Naive thymus-derived CD4-positive, alpha-beta T cell (primary cell): ENCODE data around the gene NTF3. TPM values are rescaled to one million over a fixed set of nuclear protein-coding genes. Genes with fewer than 3 reads are reported as not detected.
"Not testable (repeated sequence)": the region's sequence is repeated elsewhere in the genome, so short reads cannot be mapped to it uniquely, and the experiment has no call there.

Source experiments
- ATAC-seq: fragments of 150-1000 bp; cut with Tn5 transposase; 2 replicates; pipeline ENCODE4 v1.10.0; 2021; ENCODE audit warnings: mild to moderate bottlenecking, moderate library complexity
- CTCF ChIA-PET: fragments of 350-600 bp; sonication (Branson Sonifier 250); formaldehyde crosslinking; loops from one replicate; lab custom pipeline; 2021; ENCODE audit warnings: antibody characterized with exemption; lab: Charles Lee
- POLR2A ChIA-PET: fragments of 350-600 bp; sonication (Branson Sonifier 250); formaldehyde crosslinking; loops from one replicate; lab custom pipeline; 2021; ENCODE audit warnings: antibody characterized with exemption, inconsistent platforms; lab: Charles Lee
- DNase-seq, 9 donors: peaks; one replicate each; pipeline versions ENCODE4 v3.0.0 to v3.0.0-alpha.2; 2020 to 2022; ENCODE audit warnings: mixed read lengths in 1 of 9
- H3K27ac ChIP-seq: one replicate; pipeline ENCODE4 v1.7.0; 2013; ENCODE audit warnings: mild to moderate bottlenecking, low read depth, low read length, moderate library complexity
- H3K27me3 ChIP-seq, 2 donors: one replicate each; pipeline ENCODE4 v1.7.0; 2013; ENCODE audit warnings: low read length in 2 of 2, mild to moderate bottlenecking in 2 of 2, moderate library complexity in 2 of 2; ENCODE audit not compliant: control insufficient read depth in 2 of 2, insufficient read depth in 2 of 2
- H3K36me3 ChIP-seq, 3 experiments: 1 replicate in 2 of 3; 2 replicates in 1 of 3; pipeline ENCODE4 v1.7.0; 2013; ENCODE audit warnings: low read length in 3 of 3, mild to moderate bottlenecking in 3 of 3, moderate library complexity in 1 of 3; ENCODE audit not compliant: insufficient read depth in 3 of 3, control insufficient read depth in 2 of 3
- H3K4me1 ChIP-seq, 2 donors: one replicate each; pipeline ENCODE4 v1.7.0; 2013; ENCODE audit warnings: low read length in 2 of 2, mild to moderate bottlenecking in 2 of 2, moderate library complexity in 1 of 2; ENCODE audit not compliant: control insufficient read depth in 2 of 2, insufficient read depth in 2 of 2
- H3K4me3 ChIP-seq: 2 replicates; pipeline ENCODE4 v1.7.0; 2013; ENCODE audit warnings: mild to moderate bottlenecking, low read length
- H3K9me3 ChIP-seq, 3 experiments: 1 replicate in 2 of 3; 2 replicates in 1 of 3; pipeline ENCODE4 v1.7.0; 2013; ENCODE audit warnings: low read length in 3 of 3; ENCODE audit not compliant: control insufficient read depth in 2 of 3
- H3K27ac Mint-ChIP-seq, 9 donors: one replicate each; pipeline ENCODE4 v1.8.0; 2020 to 2022; ENCODE audit warnings: mixed read lengths in 9 of 9, mild to moderate bottlenecking in 8 of 9, moderate library complexity in 5 of 9, inconsistent platforms in 2 of 9
- H3K27me3 Mint-ChIP-seq, 5 donors: one replicate each; pipeline ENCODE4 v1.8.0; 2021 to 2022; ENCODE audit warnings: mixed read lengths in 5 of 5, mild to moderate bottlenecking in 1 of 5
- H3K36me3 Mint-ChIP-seq, 5 donors: one replicate each; pipeline ENCODE4 v1.8.0; 2020 to 2022; ENCODE audit warnings: mixed read lengths in 5 of 5, mild to moderate bottlenecking in 3 of 5, inconsistent platforms in 1 of 5
- H3K4me1 Mint-ChIP-seq, 7 donors: one replicate each; pipeline ENCODE4 v1.8.0; 2020 to 2022; ENCODE audit warnings: mixed read lengths in 7 of 7, mild to moderate bottlenecking in 3 of 7, inconsistent platforms in 1 of 7
- H3K4me3 Mint-ChIP-seq, 10 donors: one replicate each; pipeline ENCODE4 v1.8.0; 2020 to 2022; ENCODE audit warnings: mild to moderate bottlenecking in 10 of 10, mixed read lengths in 10 of 10, moderate library complexity in 6 of 10, inconsistent platforms in 2 of 10
- H3K9me3 Mint-ChIP-seq, 11 donors: one replicate each; pipeline ENCODE4 v1.8.0; 2020 to 2022; ENCODE audit warnings: mixed read lengths in 11 of 11, mild to moderate bottlenecking in 4 of 11, inconsistent platforms in 1 of 11, moderate library complexity in 1 of 11
- intact Hi-C, 2 donors: fragments of 100-400 bp; cut with micrococcal nuclease; formaldehyde crosslinking; loops; one replicate each; pipeline ENCODE4 v1.15.1; 2023
- polyA plus RNA-seq, 2 donors: library from polyadenylated mRNA; unstranded; fragments of 300-500 nt; fragmentation: Illumina TruSeq; gene quantifications; one replicate each; pipeline ENCODE4 v1.2.3, GENCODE V29; 2021
- total RNA-seq, 6 experiments: library from RNA in 5 of 6; stranded (reverse) in 5 of 6; gene quantifications; 1 replicate in 5 of 6; 2 replicates in 1 of 6; pipeline ENCODE4 v1.2.3 and lab custom pipeline; 2021 to 2026

NTF3 gene
- total and polyA plus RNA-seq, 7 experiments from 2014 or later: not detected

DNA sequence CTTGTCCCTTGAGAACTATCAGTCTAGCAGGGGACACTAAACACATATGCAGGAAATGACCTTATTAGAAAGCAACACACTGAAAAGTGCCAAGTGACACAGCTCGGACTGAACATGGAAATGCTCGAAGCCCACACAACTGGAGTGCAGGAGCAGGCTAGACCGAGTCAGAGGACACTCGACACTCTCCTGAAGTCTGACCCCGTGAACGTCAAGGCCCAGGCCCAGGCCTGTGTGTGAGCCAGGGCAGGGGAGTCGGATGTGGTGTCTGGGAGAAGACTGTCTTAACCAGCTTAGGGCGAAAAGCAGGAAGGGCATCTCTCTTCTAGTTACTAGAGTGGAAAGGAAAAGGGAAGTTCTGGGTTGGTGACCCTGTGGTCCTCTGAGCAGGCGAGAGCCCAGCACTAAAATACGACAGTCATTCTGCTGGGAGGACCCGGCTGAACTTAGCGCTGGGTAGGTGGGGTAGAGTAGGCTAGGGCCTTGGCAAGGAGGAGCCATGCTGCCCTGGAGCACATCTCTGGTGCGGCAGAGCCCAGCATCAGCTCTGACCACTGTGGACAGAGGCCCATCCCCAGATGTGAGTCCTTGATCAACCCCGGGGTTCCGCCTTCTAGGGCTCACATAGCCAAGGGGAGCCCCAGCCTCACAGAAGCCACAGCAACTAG lies 93.0 kb downstream of the NTF3 start:
- Mint-ChIP-seq H3K9me3 (peaks cover 0 to 5% (median 0%) of the 10 kb centered on the region in 11 donors), H3K4me1 (no peaks in the 10 kb centered on the region), H3K36me3 (no peaks in the 10 kb centered on the region), H3K4me3 (no peak overlapping the region), H3K27me3 (peaks cover 3 to 15% (median 6%) of the 10 kb centered on the region in 5 donors), H3K27ac (no peak overlapping the region)
- Histone ChIP-seq H3K27me3 (no peaks in the 10 kb centered on the region), H3K27ac (no peak overlapping the region), H3K36me3 (no peaks in the 10 kb centered on the region), H3K9me3 (no peaks in the 10 kb centered on the region), H3K4me1 (no peaks in the 10 kb centered on the region), H3K4me3 (no peak overlapping the region)
- DNase-seq (no peak), ATAC-seq (no peak)
- ChIA-PET POLR2A (no interaction called here), CTCF (no interaction called here)
- intact Hi-C loops: no loop called here

DNA sequence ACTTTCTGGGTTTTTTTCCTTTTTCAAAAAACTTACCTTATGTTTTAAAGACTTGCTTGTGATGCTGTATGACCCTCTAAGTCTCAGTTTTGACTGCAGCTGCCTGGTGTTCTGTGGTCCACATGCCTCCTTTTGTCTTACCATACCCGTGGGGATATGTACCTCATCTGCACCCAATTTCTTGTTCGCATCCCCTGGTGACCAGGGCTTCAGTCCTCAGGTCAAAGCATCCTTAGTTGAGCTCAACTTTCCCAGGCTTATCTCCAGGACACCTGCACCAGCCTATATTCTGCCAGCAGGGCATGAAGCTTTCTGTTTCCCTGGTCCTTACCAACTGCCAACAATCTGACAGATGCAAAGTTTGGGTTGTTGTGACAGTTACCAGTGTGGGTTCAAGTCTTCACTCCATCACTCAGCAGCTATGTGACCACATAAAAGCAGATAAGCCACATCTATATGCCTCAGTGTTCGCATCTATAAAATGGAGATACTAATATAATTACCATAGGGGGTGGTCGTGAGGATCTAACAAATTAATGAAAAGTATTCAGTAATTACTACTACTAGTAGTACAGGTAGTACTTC lies 94.0 kb downstream of the NTF3 start:
- ChIA-PET POLR2A (no interaction called here), CTCF (no interaction called here)

DNA sequence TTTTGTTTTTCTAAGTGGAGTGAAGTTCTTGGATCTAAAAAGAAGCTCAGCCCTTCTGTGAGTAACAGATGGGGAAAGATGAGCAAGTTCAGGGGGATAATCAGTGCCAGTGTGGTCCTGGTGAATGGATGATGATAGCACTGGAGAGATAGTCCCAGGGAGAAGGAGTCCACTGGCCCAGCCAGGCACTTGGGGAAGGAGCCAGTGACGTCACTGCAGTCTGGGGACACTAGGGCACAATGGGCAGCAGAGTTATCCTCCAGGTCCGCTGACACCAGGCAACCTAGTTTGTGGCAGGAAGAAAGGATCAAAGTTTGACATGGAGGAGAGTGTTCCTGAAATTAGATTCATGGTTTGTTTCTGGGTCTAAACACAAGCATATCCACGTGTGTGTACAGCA lies 101.5 kb downstream of the NTF3 start:
- intact Hi-C loops: no loop called here
- Mint-ChIP-seq H3K36me3 (peaks cover 0 to 7% (median 0%) of the 10 kb centered on the region in 5 donors), H3K27ac (no peak overlapping the region), H3K27me3 (peaks cover 11 to 51% (median 38%) of the 10 kb centered on the region in 5 donors), H3K4me1 (no peaks in the 10 kb centered on the region), H3K9me3 (peaks cover 0 to 17% (median 8%) of the 10 kb centered on the region in 11 donors), H3K4me3 (no peak overlapping the region)
- ATAC-seq (no peak), DNase-seq (no peak)
- ChIA-PET CTCF (no interaction called here), POLR2A (no interaction called here)
- H3K27ac ChIP-seq: no peak overlapping the region
- H3K27me3 ChIP-seq: no peaks in the 10 kb centered on the region
- H3K4me1 ChIP-seq: no peaks in the 10 kb centered on the region
- H3K36me3 ChIP-seq: no peaks in the 10 kb centered on the region
- no peak overlapping the region for H3K4me3 ChIP-seq
- H3K9me3 ChIP-seq: peaks cover 0 to 4% (median 0%) of the 10 kb centered on the region in 3 experiments

More for the DNA sequence above, 94.0 kb downstream of the NTF3 start:
- Histone ChIP-seq H3K9me3 (no peaks in the 10 kb centered on the region), H3K27me3 (no peaks in the 10 kb centered on the region), H3K36me3 (no peaks in the 10 kb centered on the region), H3K27ac (no peak overlapping the region), H3K4me1 (no peaks in the 10 kb centered on the region), H3K4me3 (no peak overlapping the region)
- Mint-ChIP-seq H3K27ac (no peak overlapping the region), H3K4me1 (no peaks in the 10 kb centered on the region), H3K27me3 (peaks cover 6 to 19% (median 7%) of the 10 kb centered on the region in 5 donors), H3K9me3 (peaks cover 0 to 5% (median 0%) of the 10 kb centered on the region in 11 donors), H3K4me3 (no peak overlapping the region), H3K36me3 (no peaks in the 10 kb centered on the region)
- DNase-seq: no peak
- no peak for ATAC-seq
- intact Hi-C loops: no loop called here

DNA sequence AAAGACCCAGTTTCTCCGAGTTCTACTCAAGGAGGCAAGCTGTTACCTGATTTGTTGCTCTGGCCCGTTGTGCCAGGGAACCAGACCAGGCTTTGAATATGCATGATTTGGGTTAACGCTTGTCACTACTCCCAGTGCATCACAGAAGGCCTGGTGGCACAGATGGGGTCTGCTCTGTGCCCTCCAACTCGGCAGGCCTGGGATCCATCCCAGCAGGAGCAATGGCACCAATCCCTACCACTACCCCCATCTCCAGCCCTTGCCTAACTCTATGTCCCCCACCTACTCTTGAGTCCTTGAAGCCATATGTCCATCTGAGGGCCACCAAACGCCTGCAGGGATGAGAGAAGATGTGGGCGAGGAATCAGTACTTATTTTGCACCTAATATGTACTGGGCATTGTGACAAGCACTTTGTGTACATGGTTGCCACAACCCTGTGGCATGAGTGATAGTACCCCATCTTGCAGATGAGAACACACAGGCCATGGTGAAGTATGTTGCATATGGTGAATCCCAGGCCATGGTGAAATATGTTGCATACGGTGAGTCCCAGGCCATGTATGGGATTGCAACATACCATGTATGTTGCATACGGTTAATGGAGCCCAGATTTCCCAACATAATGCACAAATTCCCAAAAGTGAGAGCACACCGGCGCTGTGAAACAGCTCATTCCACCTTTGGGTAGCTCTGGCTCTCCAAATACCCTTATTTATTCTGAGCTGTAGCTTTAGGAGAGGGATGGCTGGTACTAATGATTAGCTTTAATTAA lies 102.7 kb downstream of the NTF3 start:
- peaks cover 0 to 7% (median 0%) of the 10 kb centered on the region in 5 donors for H3K36me3 Mint-ChIP-seq
- Histone ChIP-seq H3K4me1 (no peaks in the 10 kb centered on the region), H3K4me3 (no peak overlapping the region), H3K9me3 (peaks cover 0 to 4% (median 0%) of the 10 kb centered on the region in 3 experiments), H3K36me3 (no peaks in the 10 kb centered on the region), H3K27ac (no peak overlapping the region), H3K27me3 (no peaks in the 10 kb centered on the region)
- no peak overlapping the region for H3K4me3 Mint-ChIP-seq
- H3K27me3 Mint-ChIP-seq: peaks cover 13 to 51% (median 38%) of the 10 kb centered on the region in 5 donors
- ATAC-seq (no peak), DNase-seq (no peak)
- intact Hi-C loops: no loop called here
- H3K27ac Mint-ChIP-seq: no peak overlapping the region
- no peaks in the 10 kb centered on the region for H3K4me1 Mint-ChIP-seq
- ChIA-PET POLR2A (no interaction called here), CTCF (no interaction called here)
- peaks cover 0 to 21% (median 7%) of the 10 kb centered on the region in 11 donors for H3K9me3 Mint-ChIP-seq

DNA sequence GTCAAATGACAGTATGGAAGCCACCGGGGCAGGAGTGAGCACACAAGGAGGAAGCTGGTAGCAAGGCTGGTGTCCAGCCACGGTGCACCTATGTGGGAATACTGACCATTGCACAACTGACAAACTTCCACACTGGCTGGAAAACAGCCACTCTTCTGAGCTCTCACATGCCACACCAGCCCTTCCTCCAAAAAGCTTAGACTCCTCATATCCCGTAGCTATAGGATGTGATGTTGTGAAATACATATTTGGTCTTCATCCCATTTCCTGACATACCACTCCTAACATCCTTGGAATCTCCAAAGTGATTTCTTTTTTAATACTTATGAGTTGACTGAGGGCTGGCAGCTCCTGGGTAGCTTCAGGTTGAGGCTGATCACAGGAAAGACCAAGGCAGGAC lies 103.6 kb downstream of the NTF3 start:
- Mint-ChIP-seq H3K4me1 (no peaks in the 10 kb centered on the region), H3K27ac (no peak overlapping the region), H3K9me3 (peaks cover 0 to 21% (median 7%) of the 10 kb centered on the region in 11 donors), H3K4me3 (no peak overlapping the region), H3K27me3 (peaks cover 13 to 50% (median 38%) of the 10 kb centered on the region in 5 donors), H3K36me3 (peaks cover 0 to 7% (median 0%) of the 10 kb centered on the region in 5 donors)
- Histone ChIP-seq H3K4me3 (no peak overlapping the region), H3K4me1 (no peaks in the 10 kb centered on the region), H3K9me3 (peaks cover 0 to 4% (median 0%) of the 10 kb centered on the region in 3 experiments), H3K27ac (no peak overlapping the region), H3K27me3 (no peaks in the 10 kb centered on the region), H3K36me3 (no peaks in the 10 kb centered on the region)
- no peak for DNase-seq
- intact Hi-C loops: no loop called here
- ChIA-PET POLR2A (no interaction called here), CTCF (no interaction called here)
- ATAC-seq: no peak

DNA sequence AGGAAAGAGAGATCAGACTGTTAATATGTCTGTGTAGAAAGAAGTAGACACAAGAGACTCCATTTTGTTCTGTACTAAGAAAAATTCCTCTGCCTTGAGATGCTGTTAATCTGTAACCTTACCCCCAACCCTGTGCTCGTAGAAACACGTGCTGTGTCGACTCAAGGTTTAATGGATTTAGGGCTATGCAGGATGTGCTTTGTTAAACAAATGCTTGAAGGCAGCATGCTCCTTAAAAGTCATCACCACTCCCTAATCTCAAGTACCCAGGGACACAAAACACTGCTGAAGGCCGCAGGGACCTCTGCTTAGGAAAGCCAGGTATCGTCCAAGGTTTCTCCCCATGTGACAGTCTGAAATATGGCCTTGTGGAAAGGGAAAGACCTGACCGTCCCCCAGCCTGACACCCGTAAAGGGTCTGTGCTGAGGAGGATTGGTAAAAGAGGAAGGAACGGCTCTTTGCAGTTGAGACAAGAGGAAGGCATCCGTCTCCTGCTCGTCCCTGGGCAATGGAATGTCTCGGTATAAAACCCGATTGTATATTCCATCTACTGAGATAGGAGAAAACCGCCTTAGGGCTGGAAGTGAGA lies 105.2 kb downstream of the NTF3 start:
- POLR2A ChIA-PET, H3K4me3 Mint-ChIP-seq, CTCF ChIA-PET, ATAC-seq, H3K9me3 ChIP-seq, H3K4me1 Mint-ChIP-seq, H3K27ac ChIP-seq, intact Hi-C loops, H3K36me3 Mint-ChIP-seq, H3K27ac Mint-ChIP-seq, H3K27me3 ChIP-seq, DNase-seq, H3K36me3 ChIP-seq, H3K4me3 ChIP-seq, H3K4me1 ChIP-seq: not testable (repeated sequence)
- Mint-ChIP-seq H3K27me3 (peaks cover 16 to 46% (median 27%) of the 10 kb centered on the region in 5 donors), H3K9me3 (peaks cover 0 to 26% (median 9%) of the 10 kb centered on the region in 11 donors)
